Body of pancreas (tissue), 4 donors: ENCODE measurements around the gene GSAP. TPM values are rescaled to one million over a fixed set of nuclear protein-coding genes. Genes with fewer than 3 reads are reported as not detected.

Source experiments
- ATAC-seq: fragments of 150-250 bp; one replicate; pipeline ENCODE4 v1.9.1; 2016
- DNase-seq, 4 donors: peaks; one replicate each; pipeline ENCODE4 v3.0.0-alpha.2; 2019
- H3K27ac ChIP-seq, 4 donors: fragments of 200-600 bp; sonication (generic); 1 replicate in 3 of 4; 2 replicates in 1 of 4; pipeline versions ENCODE4 v1.5.1 to v1.6.1; 2016 to 2019; ENCODE audit warnings: mild to moderate bottlenecking in 1 of 4, mixed read lengths in 1 of 4, moderate library complexity in 1 of 4
- H3K27me3 ChIP-seq, 2 donors: fragments of 200-600 bp; sonication (generic); one replicate each; pipeline ENCODE4 v1.6.0; 2016; ENCODE audit warnings: mild to moderate bottlenecking in 1 of 2
- H3K36me3 ChIP-seq, 2 donors: fragments of 200-600 bp; sonication (generic); replicated peaks in 1 of 2; 2 replicates each; pipeline ENCODE4 v1.5.1; 2016; ENCODE audit warnings: low read depth in 2 of 2; ENCODE audit not compliant: insufficient read depth in 1 of 2
- H3K4me1 ChIP-seq: fragments of 200-600 bp; sonication (generic); one replicate; pipeline ENCODE4 v1.6.0; 2016
- H3K4me3 ChIP-seq, 2 donors: fragments of 200-600 bp; sonication (generic); 1 replicate in 1 of 2; 2 replicates in 1 of 2; pipeline ENCODE4 v1.5.1; 2016 to 2019
- H3K9me3 ChIP-seq, 3 donors: fragments of 200-600 bp; sonication (generic); 1 replicate in 2 of 3; 2 replicates in 1 of 3; pipeline ENCODE4 v1.5.1; 2016
- POLR2A ChIP-seq, 3 donors: fragments of 450-650 bp; IDR thresholded peaks; one replicate each; pipeline ENCODE4 v1.6.1; 2016; ENCODE audit warnings: antibody characterized with exemption in 3 of 3, mild to moderate bottlenecking in 2 of 3
- WGBS, 2 donors: methylation state at CpG; one replicate each; pipeline ENCODE4 v1.1.5; 2017; 5-methylcytosine and 5-hydroxymethylcytosine counted together
- intact Hi-C: fragments of 100-400 bp; cut with DNase I; formaldehyde crosslinking; loops from one replicate; pipeline ENCODE4 v1.15.1; 2023
- total RNA-seq, 2 donors: library from RNA; depleted of rRNA; stranded (reverse); fragments of >200 nt; gene quantifications; one replicate each; pipeline ENCODE4 v1.1.0, GENCODE V29; 2016
- TF ChIP-seq, protein P1 (sequence below), 7 experiments: fragments of 450-650 bp in 4 of 7; fragments of 200-600 bp in 3 of 7; sonication (generic) in 3 of 7; IDR thresholded peaks; one replicate each; pipeline ENCODE4 v1.5.1; 2016 to 2019; ENCODE audit warnings: antibody characterized with exemption in 7 of 7

Gene GSAP
- total RNA-seq, 2 donors from 2014 or later = 13.7 to 18.8 TPM

DNA sequence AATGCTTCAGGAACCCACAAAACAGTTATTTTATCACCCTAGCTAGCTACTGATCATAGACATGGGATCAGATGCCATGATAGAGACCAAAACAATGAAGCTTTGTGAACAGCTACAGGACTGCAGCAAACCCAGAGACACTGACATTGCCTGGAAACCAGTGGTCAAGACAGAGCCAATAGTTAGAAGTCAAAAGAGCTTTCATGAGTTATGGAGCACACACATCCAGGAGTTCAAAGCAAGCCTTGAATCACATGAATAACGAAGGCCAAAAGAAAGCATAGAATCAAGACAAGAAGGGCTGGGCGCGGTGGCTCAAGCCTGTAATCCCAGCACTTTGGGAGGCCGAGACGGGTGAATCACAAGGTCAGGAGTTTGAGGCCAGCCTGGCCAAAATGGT lies 34.5 kb upstream of the GSAP start:
- Histone ChIP-seq H3K4me3 (no peak overlapping the region), H3K27me3 (no peaks in the 10 kb centered on the region), H3K4me1 (no peaks in the 10 kb centered on the region), H3K36me3 (no peaks in the 10 kb centered on the region), H3K27ac (no peak overlapping the region), H3K9me3 (no peaks in the 10 kb centered on the region)
- WGBS, 2 donors = 90 to 94% methylated on average over 5 of the region's 5 CpGs
- TF ChIP-seq POLR2A (IDR thresholded peaks at IDR 0.05) = no peak
- TF ChIP-seq, protein P1, sequence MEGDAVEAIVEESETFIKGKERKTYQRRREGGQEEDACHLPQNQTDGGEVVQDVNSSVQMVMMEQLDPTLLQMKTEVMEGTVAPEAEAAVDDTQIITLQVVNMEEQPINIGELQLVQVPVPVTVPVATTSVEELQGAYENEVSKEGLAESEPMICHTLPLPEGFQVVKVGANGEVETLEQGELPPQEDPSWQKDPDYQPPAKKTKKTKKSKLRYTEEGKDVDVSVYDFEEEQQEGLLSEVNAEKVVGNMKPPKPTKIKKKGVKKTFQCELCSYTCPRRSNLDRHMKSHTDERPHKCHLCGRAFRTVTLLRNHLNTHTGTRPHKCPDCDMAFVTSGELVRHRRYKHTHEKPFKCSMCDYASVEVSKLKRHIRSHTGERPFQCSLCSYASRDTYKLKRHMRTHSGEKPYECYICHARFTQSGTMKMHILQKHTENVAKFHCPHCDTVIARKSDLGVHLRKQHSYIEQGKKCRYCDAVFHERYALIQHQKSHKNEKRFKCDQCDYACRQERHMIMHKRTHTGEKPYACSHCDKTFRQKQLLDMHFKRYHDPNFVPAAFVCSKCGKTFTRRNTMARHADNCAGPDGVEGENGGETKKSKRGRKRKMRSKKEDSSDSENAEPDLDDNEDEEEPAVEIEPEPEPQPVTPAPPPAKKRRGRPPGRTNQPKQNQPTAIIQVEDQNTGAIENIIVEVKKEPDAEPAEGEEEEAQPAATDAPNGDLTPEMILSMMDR (IDR thresholded peaks at IDR 0.05) = no peak
- intact Hi-C loops = no loop called here
- DNase-seq (no peak), ATAC-seq (no peak)

DNA sequence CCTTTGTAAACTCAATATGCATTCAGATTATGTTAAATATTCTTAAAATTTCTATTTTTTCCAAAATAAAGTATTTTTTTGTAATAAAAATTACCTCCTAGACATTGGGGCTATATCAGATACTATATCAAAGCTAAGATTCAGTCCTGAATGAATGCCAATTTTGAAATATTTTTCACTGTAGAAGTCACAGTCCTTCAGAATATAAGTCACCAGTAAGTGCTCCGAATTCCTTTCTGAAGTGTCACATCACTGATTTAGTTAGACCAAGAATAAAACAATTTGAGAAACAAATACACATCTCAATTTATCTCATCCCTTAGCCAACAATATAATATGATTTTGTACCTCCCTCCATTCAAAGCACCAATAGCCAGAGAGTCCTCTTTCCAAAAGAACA lies 33.9 kb upstream of the GSAP start:
- no peaks in the 10 kb centered on the region for H3K9me3 ChIP-seq
- no peaks in the 10 kb centered on the region for H3K36me3 ChIP-seq
- H3K4me3 ChIP-seq = no peak overlapping the region
- intact Hi-C loops = no loop called here
- H3K4me1 ChIP-seq = no peaks in the 10 kb centered on the region
- no peak for TF ChIP-seq POLR2A (IDR thresholded peaks at IDR 0.05)
- TF ChIP-seq, protein P1 (IDR thresholded peaks at IDR 0.05) = no peak
- ATAC-seq (no peak), DNase-seq (no peak)
- no peaks in the 10 kb centered on the region for H3K27me3 ChIP-seq
- WGBS, 2 donors = 79 to 80% methylated on average over 1 of the region's 1 CpG
- H3K27ac ChIP-seq = no peak overlapping the region

DNA sequence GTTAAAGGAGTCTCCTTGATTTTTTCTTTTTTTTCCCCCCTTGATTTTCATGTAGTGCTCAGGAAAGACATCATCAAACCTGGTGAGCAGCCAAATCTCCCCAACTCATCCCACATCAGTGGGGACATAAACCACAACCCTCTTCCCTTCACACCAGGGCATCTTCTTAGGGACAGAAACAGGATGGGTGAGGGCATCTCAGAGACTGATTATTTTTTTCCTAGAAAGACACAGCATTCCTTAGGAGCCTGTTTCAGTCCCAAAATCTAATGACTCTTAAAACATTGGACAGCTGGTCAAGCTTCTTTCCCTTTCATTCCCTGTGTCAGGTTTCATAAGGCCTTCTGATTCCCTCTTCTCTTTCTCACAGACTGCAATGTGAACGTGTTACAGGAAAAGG lies 31.5 kb upstream of the GSAP start:
- H3K9me3 ChIP-seq = no peaks in the 10 kb centered on the region
- no peaks in the 10 kb centered on the region for H3K4me1 ChIP-seq
- WGBS, 2 donors = 67 to 82% methylated on average over 1 of the region's 1 CpG
- H3K36me3 ChIP-seq = no peaks in the 10 kb centered on the region
- H3K4me3 ChIP-seq = no peak overlapping the region
- TF ChIP-seq, protein P1 (IDR thresholded peaks at IDR 0.05) = no peak
- no peak for TF ChIP-seq POLR2A (IDR thresholded peaks at IDR 0.05)
- intact Hi-C loops = no loop called here
- DNase-seq = no peak
- ATAC-seq = no peak
- H3K27ac ChIP-seq = no peak overlapping the region
- H3K27me3 ChIP-seq = no peaks in the 10 kb centered on the region

DNA sequence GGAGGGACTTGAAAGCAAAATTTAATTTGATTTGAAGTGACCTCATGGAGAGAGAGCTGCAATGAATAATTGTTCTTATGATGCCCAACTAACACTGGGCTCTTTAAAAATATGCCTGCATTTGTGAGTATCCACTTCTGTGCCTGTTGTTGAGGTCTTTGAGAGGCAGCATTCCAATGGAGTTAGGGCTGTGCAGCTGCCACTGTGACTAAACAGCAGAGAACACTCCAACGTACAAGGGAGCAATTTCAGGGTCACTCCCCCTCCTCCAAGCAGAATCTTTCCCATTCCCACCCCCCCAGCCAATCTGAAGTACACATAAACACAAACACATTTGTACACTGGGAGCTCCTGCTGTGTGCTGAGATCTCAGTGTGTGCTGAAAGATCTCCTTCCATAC lies 28.0 kb upstream of the GSAP start:
- ATAC-seq = no peak
- DNase-seq = no peak
- H3K4me3 ChIP-seq = no peak overlapping the region
- intact Hi-C loops = no loop called here
- no peaks in the 10 kb centered on the region for H3K4me1 ChIP-seq
- H3K27ac ChIP-seq = no peak overlapping the region
- no peak for TF ChIP-seq POLR2A (IDR thresholded peaks at IDR 0.05)
- TF ChIP-seq, protein P1 (IDR thresholded peaks at IDR 0.05) = no peak
- 14 to 25% methylated on average over 1 of the region's 1 CpG for WGBS, 2 donors
- no peaks in the 10 kb centered on the region for H3K9me3 ChIP-seq
- no peaks in the 10 kb centered on the region for H3K36me3 ChIP-seq
- no peaks in the 10 kb centered on the region for H3K27me3 ChIP-seq

DNA sequence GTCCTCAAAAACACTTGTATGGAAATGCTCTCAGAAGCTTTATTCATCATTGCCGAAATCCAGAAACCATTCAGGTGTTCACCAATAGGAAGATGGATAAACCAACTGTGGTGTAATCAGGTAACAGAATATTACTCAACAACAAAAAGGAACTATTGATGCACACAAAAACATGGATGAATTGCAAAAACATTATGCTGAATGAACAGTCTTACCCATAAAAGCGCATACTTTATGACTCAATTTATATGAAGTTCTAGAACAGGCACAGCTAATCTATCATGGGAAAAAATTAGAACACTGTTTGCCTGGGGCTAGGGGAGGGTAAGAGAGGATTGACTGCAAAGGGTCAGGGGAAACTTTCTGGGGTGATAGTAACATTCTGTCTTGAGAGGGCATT lies 26.9 kb upstream of the GSAP start:
- DNase-seq (no peak), ATAC-seq (no peak)
- no peak for TF ChIP-seq POLR2A (IDR thresholded peaks at IDR 0.05)
- TF ChIP-seq, protein P1 (IDR thresholded peaks at IDR 0.05) = no peak
- Histone ChIP-seq H3K36me3 (no peaks in the 10 kb centered on the region), H3K4me3 (no peak overlapping the region), H3K27me3 (no peaks in the 10 kb centered on the region), H3K4me1 (no peaks in the 10 kb centered on the region), H3K27ac (no peak overlapping the region), H3K9me3 (no peaks in the 10 kb centered on the region)
- 84 to 88% methylated on average over 2 of the region's 2 CpGs for WGBS, 2 donors
- intact Hi-C loops = no loop called here
